ENCODE results near the gene DYNC1H1. TPM values are rescaled to one million over a fixed set of nuclear protein-coding genes. Genes with fewer than 3 reads are reported as not detected.
A peak's percentile ranks its signal among the peaks of the same experiment; 100 is the strongest.

DYNC1H1 gene
- polyA plus RNA-seq (298 and 343 TPM in 2 replicates), polyA minus RNA-seq (764 and 941 TPM in 2 replicates)

DNA sequence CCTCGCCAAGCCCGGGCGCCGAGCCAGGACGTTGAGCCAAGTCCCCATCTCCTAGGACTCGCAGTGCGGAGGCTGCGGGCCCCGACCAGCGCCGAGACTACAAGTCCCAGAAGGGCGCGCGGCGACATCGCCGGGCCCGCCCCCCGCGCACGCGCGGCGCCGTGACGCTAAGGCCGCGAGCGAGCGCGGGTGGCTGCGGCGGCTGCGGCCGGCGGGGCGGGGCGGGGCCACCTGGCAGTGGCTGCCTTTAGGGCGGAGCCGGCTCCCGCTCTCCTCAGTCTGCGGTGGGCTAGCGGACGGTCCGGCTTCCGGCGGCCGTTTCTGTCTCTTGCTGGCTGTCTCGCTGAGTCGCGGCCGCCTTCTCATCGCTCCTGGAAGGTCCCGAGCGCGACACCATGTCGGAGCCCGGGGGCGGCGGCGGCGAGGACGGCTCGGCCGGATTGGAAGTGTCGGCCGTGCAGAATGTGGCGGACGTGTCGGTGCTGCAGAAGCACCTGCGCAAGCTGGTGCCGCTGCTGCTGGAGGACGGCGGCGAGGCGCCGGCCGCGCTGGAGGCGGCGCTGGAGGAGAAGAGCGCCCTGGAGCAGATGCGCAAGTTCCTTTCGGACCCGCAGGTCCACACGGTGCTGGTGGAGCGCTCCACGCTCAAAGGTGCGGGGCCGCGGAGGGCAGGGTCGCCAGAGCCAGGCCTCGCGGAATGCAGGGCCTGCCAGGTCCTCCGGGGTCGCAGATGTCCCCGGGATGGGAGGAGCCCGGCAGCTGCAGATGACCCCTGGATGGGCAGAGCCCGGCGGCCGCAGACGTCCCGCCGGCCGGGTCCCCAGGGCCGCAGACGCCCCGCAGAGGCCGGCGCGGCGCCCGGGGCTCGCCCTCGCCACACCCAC is at the start of gene DYNC1H1:
TSS of gene DYNC1H1 (plus strand) at position 277 of the 884 bp plus-strand sequence. CDS start at position 396, 119 bp downstream.
- Histone ChIP-seq H3K9me2 (ENCODE audit: insufficient read depth, low read length) (no peaks in the 10 kb centered on the region), H3K79me2 (replicated peaks; ENCODE audit: insufficient read depth, low read length) (peaks cover 48% of the 10 kb centered on the region), H3K9me3 (ENCODE audit: low read length) (no peaks in the 10 kb centered on the region), H2AFZ (ENCODE audit: low read depth, low read length) (peak within 1 kb of the TSS; percentile 76), H3K4me2 (ENCODE audit: low read length) (peak within 1 kb of the TSS; percentile 75), H3K9ac (ENCODE audit: low read length) (peak within 1 kb of the TSS; percentile 99), H4K20me1 (ENCODE audit: insufficient read depth) (peaks cover 27% of the 10 kb centered on the region), H3K27me3 (ENCODE audit: insufficient read depth, low read depth, low read length) (no peaks in the 10 kb centered on the region), H3K4me3 (ENCODE audit: low read length) (peak within 1 kb of the TSS; percentile 100), H3K36me3 (ENCODE audit: insufficient read depth, low read length) (no peaks in the 10 kb centered on the region), H3F3A (ENCODE audit: insufficient read depth, low read length, poor library complexity, severe bottlenecking) (no peaks in the 10 kb centered on the region), H3K27ac (ENCODE audit: low read length) (peak within 1 kb of the TSS; percentile 95)
- TF ChIP-seq EP300 (conservative IDR thresholded peaks at IDR 0.05; ENCODE audit: poor library complexity, severe bottlenecking) (no peak), POLR2AphosphoS5 (IDR thresholded peaks at IDR 0.05) (peak; percentile 97), TAF1 (IDR thresholded peaks at IDR 0.05; ENCODE audit: low read depth) (peak; percentile 71), MXI1 (conservative IDR thresholded peaks at IDR 0.05; ENCODE audit: poor library complexity, severe bottlenecking) (peak; percentile 84)
- TF ChIP-seq, protein P1, sequence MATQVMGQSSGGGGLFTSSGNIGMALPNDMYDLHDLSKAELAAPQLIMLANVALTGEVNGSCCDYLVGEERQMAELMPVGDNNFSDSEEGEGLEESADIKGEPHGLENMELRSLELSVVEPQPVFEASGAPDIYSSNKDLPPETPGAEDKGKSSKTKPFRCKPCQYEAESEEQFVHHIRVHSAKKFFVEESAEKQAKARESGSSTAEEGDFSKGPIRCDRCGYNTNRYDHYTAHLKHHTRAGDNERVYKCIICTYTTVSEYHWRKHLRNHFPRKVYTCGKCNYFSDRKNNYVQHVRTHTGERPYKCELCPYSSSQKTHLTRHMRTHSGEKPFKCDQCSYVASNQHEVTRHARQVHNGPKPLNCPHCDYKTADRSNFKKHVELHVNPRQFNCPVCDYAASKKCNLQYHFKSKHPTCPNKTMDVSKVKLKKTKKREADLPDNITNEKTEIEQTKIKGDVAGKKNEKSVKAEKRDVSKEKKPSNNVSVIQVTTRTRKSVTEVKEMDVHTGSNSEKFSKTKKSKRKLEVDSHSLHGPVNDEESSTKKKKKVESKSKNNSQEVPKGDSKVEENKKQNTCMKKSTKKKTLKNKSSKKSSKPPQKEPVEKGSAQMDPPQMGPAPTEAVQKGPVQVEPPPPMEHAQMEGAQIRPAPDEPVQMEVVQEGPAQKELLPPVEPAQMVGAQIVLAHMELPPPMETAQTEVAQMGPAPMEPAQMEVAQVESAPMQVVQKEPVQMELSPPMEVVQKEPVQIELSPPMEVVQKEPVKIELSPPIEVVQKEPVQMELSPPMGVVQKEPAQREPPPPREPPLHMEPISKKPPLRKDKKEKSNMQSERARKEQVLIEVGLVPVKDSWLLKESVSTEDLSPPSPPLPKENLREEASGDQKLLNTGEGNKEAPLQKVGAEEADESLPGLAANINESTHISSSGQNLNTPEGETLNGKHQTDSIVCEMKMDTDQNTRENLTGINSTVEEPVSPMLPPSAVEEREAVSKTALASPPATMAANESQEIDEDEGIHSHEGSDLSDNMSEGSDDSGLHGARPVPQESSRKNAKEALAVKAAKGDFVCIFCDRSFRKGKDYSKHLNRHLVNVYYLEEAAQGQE (IDR thresholded peaks at IDR 0.05; ENCODE audit: borderline replicate concordance) = peak; percentile 83

DNA sequence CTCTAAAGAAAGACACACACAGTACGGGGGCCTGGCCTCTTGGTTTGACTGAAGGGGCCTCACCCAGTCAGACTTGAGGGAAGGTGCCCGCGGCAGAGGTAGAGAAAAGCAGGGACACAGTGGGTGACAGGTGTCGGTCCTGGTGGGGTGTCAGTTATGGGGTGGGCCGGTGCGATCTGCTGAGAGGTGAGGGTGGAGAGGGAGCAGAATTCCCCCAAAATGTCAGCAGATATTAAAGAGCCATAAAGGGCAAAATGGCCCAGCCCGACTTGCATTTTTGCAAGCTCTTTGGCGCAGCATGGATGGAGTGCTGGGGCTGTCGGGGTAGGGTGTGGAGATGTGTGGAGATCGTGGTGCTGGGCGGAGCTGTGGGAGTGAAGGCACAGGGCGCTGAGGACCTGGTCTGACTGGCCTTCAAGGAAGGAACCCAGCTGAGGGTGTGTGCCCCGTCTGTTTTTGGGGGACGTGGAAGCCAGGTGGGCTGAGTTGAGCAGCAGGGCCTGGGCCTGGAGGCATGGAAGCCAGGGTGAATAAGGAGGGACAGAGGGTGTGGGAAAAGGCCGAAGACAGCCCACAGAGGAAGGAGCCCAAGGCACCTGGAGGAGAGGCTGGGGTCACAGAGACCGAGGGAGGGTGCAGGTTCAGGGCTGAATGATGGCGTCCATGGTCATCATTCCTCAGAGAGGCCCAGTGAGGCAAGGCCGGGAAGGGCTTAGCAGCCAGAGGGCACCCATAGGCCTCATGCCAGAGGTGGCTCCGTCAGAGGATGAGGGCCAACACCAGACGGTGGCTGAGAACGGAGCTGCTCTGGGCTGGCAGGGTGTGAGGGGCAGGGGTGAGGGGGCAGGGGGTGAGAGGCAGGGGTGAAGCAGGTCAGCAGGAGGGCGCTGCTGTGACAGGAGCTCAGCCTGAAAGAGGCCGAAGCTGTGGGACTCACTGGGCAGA is 48.2 kb upstream of the DYNC1H1 start:
- Histone ChIP-seq H3K9ac (ENCODE audit: low read length) (no peak overlapping the region), H4K20me1 (ENCODE audit: insufficient read depth) (no peaks in the 10 kb centered on the region), H3K4me3 (ENCODE audit: low read length) (no peak overlapping the region), H2AFZ (ENCODE audit: low read depth, low read length) (no peak overlapping the region), H3K9me2 (ENCODE audit: insufficient read depth, low read length) (no peaks in the 10 kb centered on the region), H3K79me2 (replicated peaks; ENCODE audit: insufficient read depth, low read length) (no peaks in the 10 kb centered on the region), H3K27me3 (ENCODE audit: insufficient read depth, low read depth, low read length) (no peaks in the 10 kb centered on the region), H3K36me3 (ENCODE audit: insufficient read depth, low read length) (peaks cover 6% of the 10 kb centered on the region), H3K9me3 (ENCODE audit: low read length) (no peaks in the 10 kb centered on the region), H3K4me2 (ENCODE audit: low read length) (no peak overlapping the region), H3K27ac (ENCODE audit: low read length) (no peak overlapping the region), H3F3A (ENCODE audit: insufficient read depth, low read length, poor library complexity, severe bottlenecking) (no peaks in the 10 kb centered on the region)
- TF ChIP-seq TAF1 (IDR thresholded peaks at IDR 0.05; ENCODE audit: low read depth) (no peak), EZH2 (IDR thresholded peaks at IDR 0.05; ENCODE audit: borderline replicate concordance, insufficient read depth, low read length, poor library complexity, severe bottlenecking) (no peak), MXI1 (conservative IDR thresholded peaks at IDR 0.05; ENCODE audit: poor library complexity, severe bottlenecking) (no peak), POLR2AphosphoS5 (IDR thresholded peaks at IDR 0.05) (no peak), SMC3 (conservative IDR thresholded peaks at IDR 0.05; ENCODE audit: poor library complexity) (no peak), RAD21 (conservative IDR thresholded peaks at IDR 0.05) (no peak), EP300 (conservative IDR thresholded peaks at IDR 0.05; ENCODE audit: poor library complexity, severe bottlenecking) (no peak)
- TF ChIP-seq, protein P2, sequence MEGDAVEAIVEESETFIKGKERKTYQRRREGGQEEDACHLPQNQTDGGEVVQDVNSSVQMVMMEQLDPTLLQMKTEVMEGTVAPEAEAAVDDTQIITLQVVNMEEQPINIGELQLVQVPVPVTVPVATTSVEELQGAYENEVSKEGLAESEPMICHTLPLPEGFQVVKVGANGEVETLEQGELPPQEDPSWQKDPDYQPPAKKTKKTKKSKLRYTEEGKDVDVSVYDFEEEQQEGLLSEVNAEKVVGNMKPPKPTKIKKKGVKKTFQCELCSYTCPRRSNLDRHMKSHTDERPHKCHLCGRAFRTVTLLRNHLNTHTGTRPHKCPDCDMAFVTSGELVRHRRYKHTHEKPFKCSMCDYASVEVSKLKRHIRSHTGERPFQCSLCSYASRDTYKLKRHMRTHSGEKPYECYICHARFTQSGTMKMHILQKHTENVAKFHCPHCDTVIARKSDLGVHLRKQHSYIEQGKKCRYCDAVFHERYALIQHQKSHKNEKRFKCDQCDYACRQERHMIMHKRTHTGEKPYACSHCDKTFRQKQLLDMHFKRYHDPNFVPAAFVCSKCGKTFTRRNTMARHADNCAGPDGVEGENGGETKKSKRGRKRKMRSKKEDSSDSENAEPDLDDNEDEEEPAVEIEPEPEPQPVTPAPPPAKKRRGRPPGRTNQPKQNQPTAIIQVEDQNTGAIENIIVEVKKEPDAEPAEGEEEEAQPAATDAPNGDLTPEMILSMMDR (IDR thresholded peaks at IDR 0.05; ENCODE audit: poor library complexity, severe bottlenecking) = no peak
- TF ChIP-seq, protein P1 (IDR thresholded peaks at IDR 0.05; ENCODE audit: borderline replicate concordance) = no peak
